K562 (cell line): ENCODE measurements around the gene RSRC1.

Experiments used
- BRF1 ChIP-seq: IDR thresholded peaks from 3 replicates; pipeline ENCODE4 v1.6.1; 2011; ENCODE audit warnings: borderline replicate concordance, mild to moderate bottlenecking; ENCODE audit not compliant: insufficient read length; ENCODE audit errors: extremely low read depth
- CBFB ChIP-seq: sonication (generic); formaldehyde crosslinking; IDR thresholded peaks from 2 replicates; pipeline ENCODE4 v1.4.0; 2020; ENCODE audit warnings: mild to moderate bottlenecking, missing genetic modification reagents
- CTCF ChIP-seq, 3 experiments: IDR thresholded peaks in 2 of 3; conservative IDR thresholded peaks in 1 of 3; 2 replicates each; pipeline ENCODE4 v1.5.1; 2011 to 2012; ENCODE audit warnings: low read length in 3 of 3, mild to moderate bottlenecking in 3 of 3, control low read depth in 2 of 3, improper control_type of control experiment in 1 of 3, inconsistent platforms in 1 of 3, low read depth in 1 of 3, mixed read lengths in 1 of 3, moderate library complexity in 1 of 3; ENCODE audit not compliant: insufficient read depth in 2 of 3
- E2F1 ChIP-seq: sonication (generic); formaldehyde crosslinking; IDR thresholded peaks from 2 replicates; pipeline ENCODE4 v1.8.1; 2023; ENCODE audit warnings: mild to moderate bottlenecking, missing genetic modification reagents, moderate library complexity
- FOXA3 ChIP-seq, 2 experiments: fragments of 450-650 bp in 1 of 2; sonication (generic) in 1 of 2; formaldehyde crosslinking; IDR thresholded peaks in 1 of 2; conservative IDR thresholded peaks in 1 of 2; 2 replicates each; pipeline versions ENCODE4 v1.4.0 to v1.8.0; 2020 to 2022; ENCODE audit warnings: mild to moderate bottlenecking in 2 of 2, missing genetic modification reagents in 1 of 2
- MECOM ChIP-seq: fragments of 250-450 bp; sonication (Bioruptor Pico); IDR thresholded peaks from 2 replicates; pipeline ENCODE4 v1.8.0; 2022; ENCODE audit warnings: inconsistent platforms
- NR2C2 ChIP-seq, 2 experiments: fragments of 200-800 bp in 1 of 2; sonication (Bioruptor generic) in 1 of 2; sonication (generic) in 1 of 2; formaldehyde crosslinking in 1 of 2; IDR thresholded peaks; 2 replicates each; pipeline versions ENCODE4 v1.6.1 to v1.8.0; 2016 to 2022; ENCODE audit warnings: mild to moderate bottlenecking in 1 of 2, missing compliant biosample characterization in 1 of 2, missing genetic modification characterization in 1 of 2, missing genetic modification reagents in 1 of 2
- POLR2A ChIP-seq: fragments of 450-650 bp; conservative IDR thresholded peaks from 2 replicates; pipeline ENCODE4 v1.6.1; 2016
- RAD21 ChIP-seq, 2 experiments: fragments of 250-450 bp in 1 of 2; fragments of 450-650 bp in 1 of 2; sonication (Bioruptor Pico) in 1 of 2; formaldehyde crosslinking in 1 of 2; IDR thresholded peaks in 1 of 2; conservative IDR thresholded peaks in 1 of 2; 2 replicates each; pipeline versions ENCODE4 v1.4.0 to v1.8.0; 2020 to 2022; ENCODE audit warnings: mild to moderate bottlenecking in 2 of 2, moderate library complexity in 1 of 2
- RHOXF2B ChIP-seq: fragments of 250-450 bp; sonication (Bioruptor Pico); conservative IDR thresholded peaks from 2 replicates; pipeline ENCODE4 v1.5.1; 2021
- RNF2 ChIP-seq: sonication (generic); IDR thresholded peaks from 2 replicates; pipeline ENCODE4 v1.6.1; 2016
- SP2 ChIP-seq: IDR thresholded peaks from 2 replicates; pipeline ENCODE4 v1.6.1; 2011; ENCODE audit warnings: mild to moderate bottlenecking, low read depth, low read length, moderate library complexity; ENCODE audit not compliant: poor library complexity, severe bottlenecking; ENCODE audit errors: extremely low read depth
- U2AF1 ChIP-seq: fragments of 200-400 bp; formaldehyde crosslinking; optimal IDR thresholded peaks from 2 replicates; pipeline ENCODE3; 2017; ENCODE audit warnings: mild to moderate bottlenecking, low read depth, low read length, moderate library complexity
- ZNF449 ChIP-seq: fragments of 250-450 bp; sonication (Bioruptor Pico); IDR thresholded peaks from 2 replicates; pipeline ENCODE4 v1.8.0; 2022; ENCODE audit warnings: moderate library complexity, mild to moderate bottlenecking, inconsistent platforms

- TF ChIP-seq RNF2: no peak
- TF ChIP-seq CTCF (IDR thresholded peaks at IDR 0.05 in 2 of 3, conservative IDR thresholded peaks at IDR 0.05 in 1 of 3; ENCODE audit: insufficient read depth in 2 of 3, low read depth in 1 of 3, low read length in 3 of 3): no peak
- no peak for TF ChIP-seq MECOM (CRISPR knock-in tag)
- TF ChIP-seq CBFB (CRISPR knock-in tag): no peak
- TF ChIP-seq ZNF449: no peak
- TF ChIP-seq BRF1: no peak
- TF ChIP-seq RAD21 (CRISPR knock-in tag; conservative IDR thresholded peaks at IDR 0.05 in 1 of 2, IDR thresholded peaks at IDR 0.05 in 1 of 2): no peak
- no peak for TF ChIP-seq RHOXF2B (CRISPR knock-in tag)
- no peak for TF ChIP-seq U2AF1
- TF ChIP-seq E2F1 (CRISPR knock-in tag): no peak
- no peak for TF ChIP-seq NR2C2 (CRISPR knock-in tag; IDR thresholded peaks at IDR 0.05)
- TF ChIP-seq NR2C2 (tag; IDR thresholded peaks at IDR 0.05): no peak
- no peak for TF ChIP-seq FOXA3 (CRISPR knock-in tag; conservative IDR thresholded peaks at IDR 0.05 in 1 of 2, IDR thresholded peaks at IDR 0.05 in 1 of 2)
- TF ChIP-seq SP2: no peak
- no peak for TF ChIP-seq POLR2A
These were observed 242.7 kb downstream of the RSRC1 start for GRCh38 chr3:158352551-158352950.
